ENCODE results near the gene MICU1. TPM values are rescaled to one million over a fixed set of nuclear protein-coding genes. Genes with fewer than 3 reads are reported as not detected.

The MICU1 gene
- total RNA-seq, 1 experiment from 2014 or later: 39.4 TPM

- H3K27ac ChIP-seq (ENCODE audit: low read depth, low read length): no peak overlapping the region
- ATAC-seq: no peak
- H3K9me2 ChIP-seq (ENCODE audit: insufficient read depth): no peaks in the 10 kb centered on the region
- no peaks in the 10 kb centered on the region for H3K9me3 ChIP-seq (ENCODE audit: control insufficient read depth in 1 of 2, insufficient read depth in 1 of 2, low read depth in 1 of 2, low read length in 2 of 2)
- no peak overlapping the region for H3K9ac ChIP-seq (ENCODE audit: low read length)
- TF ChIP-seq CTCF (IDR thresholded peaks at IDR 0.05 in 2 of 3, conservative IDR thresholded peaks at IDR 0.05 in 1 of 3; ENCODE audit: borderline replicate concordance in 1 of 3, insufficient read depth in 1 of 3, low read depth in 2 of 3, low read length in 2 of 3): no peak
- TF ChIP-seq EZH2phosphoT487 (IDR thresholded peaks at IDR 0.05; ENCODE audit: borderline replicate concordance): no peak
- no peak for TF ChIP-seq JUND (IDR thresholded peaks at IDR 0.05)
- no peak for TF ChIP-seq ZFX (IDR thresholded peaks at IDR 0.05)
- no peak for TF ChIP-seq EGR1 (IDR thresholded peaks at IDR 0.05; ENCODE audit: low read depth)
- no peak for TF ChIP-seq SRF (IDR thresholded peaks at IDR 0.05; ENCODE audit: low read depth)
- TF ChIP-seq SIN3A (IDR thresholded peaks at IDR 0.05; ENCODE audit: low read depth): no peak
- TF ChIP-seq TCF7L2 (IDR thresholded peaks at IDR 0.05; ENCODE audit: borderline replicate concordance, extremely low read depth, insufficient read depth, insufficient read length): no peak
- no peak for TF ChIP-seq POLR2A (IDR thresholded peaks at IDR 0.05; ENCODE audit: borderline replicate concordance, extremely low read depth, insufficient read depth, insufficient read length)
- TF ChIP-seq POLR2AphosphoS5 (IDR thresholded peaks at IDR 0.05; ENCODE audit: low read depth, low read length): no peak
- TF ChIP-seq ZBTB33 (IDR thresholded peaks at IDR 0.05; ENCODE audit: extremely low read depth, insufficient replicate concordance, low read length): no peak
- no peaks in the 10 kb centered on the region for H4K20me1 ChIP-seq (ENCODE audit: insufficient read depth)
- no peak for DNase-seq (ENCODE audit: low read depth, low spot score)
- POLR2A ChIA-PET: no interaction called here
- H3K36me3 ChIP-seq (ENCODE audit: control insufficient read depth in 1 of 2, insufficient read depth in 2 of 2, low read length in 2 of 2): no peaks in the 10 kb centered on the region
- BruUV-seq (replicated peaks): no TSS peak
- H3K4me3 ChIP-seq (replicated peaks in 1 of 2; ENCODE audit: low read depth in 1 of 2, low read length in 2 of 2): no peak overlapping the region
- H3K4me1 ChIP-seq (ENCODE audit: control insufficient read depth in 1 of 2, insufficient read depth in 2 of 2, low read length in 2 of 2): peaks cover 11 to 17% of the 10 kb centered on the region in 2 experiments
- no peaks in the 10 kb centered on the region for H3K27me3 ChIP-seq (ENCODE audit: insufficient read depth, low read length)
- RAD21 ChIA-PET (ENCODE audit: low non-redundant PET in 1 of 2, low total read pairs in 2 of 2, uncharacterized antibody in 2 of 2, unreplicated experiment in 2 of 2): no interaction called here
- peaks cover 32% of the 10 kb centered on the region for H3K79me2 ChIP-seq (ENCODE audit: insufficient read depth, low read length)
- no peak overlapping the region for H2AFZ ChIP-seq (ENCODE audit: low read depth, low read length, poor library complexity, severe bottlenecking)
- H3K4me2 ChIP-seq (ENCODE audit: low read length): no peak overlapping the region
- intact Hi-C loops (cut with micrococcal nuclease): no loop called here
- CTCF ChIA-PET: no interaction called here
These were observed 269.8 kb downstream of the MICU1 start for GRCh38 chr10:72356115-72356514.

All from HCT116 (cell line).